Measurements from ENCODE around the gene NMBR.
"Not testable (repeated sequence)": the region's sequence is repeated elsewhere in the genome, so short reads cannot be mapped to it uniquely, and the experiment has no call there.

NMBR gene

GRCh38 chr6:142146828-142147662 lies at the start of gene NMBR, which contains the start of gene VTA1:
TSS of gene NMBR (minus strand) at chr6:142147122. CDS start at chr6:142088658, 58,464 bp downstream.
TSS of gene VTA1 (plus strand) at chr6:142147263. CDS start at chr6:142147288, 25 bp downstream.
- H3K27ac Mint-ChIP-seq: peak within 1 kb of the TSS; percentile 89
- no peaks in the 10 kb centered on the region for H3K27me3 Mint-ChIP-seq
- peak; percentile 85 to 93 for DNase-seq (ENCODE audit: low spot score in 2 of 2)
- peak; percentile 95 for ATAC-seq (ENCODE audit: low read depth)
- peaks cover 43% of the 10 kb centered on the region for H3K4me1 Mint-ChIP-seq
- H3K36me3 Mint-ChIP-seq: peaks cover 9% of the 10 kb centered on the region
- peaks cover 3% of the 10 kb centered on the region for H3K9me3 Mint-ChIP-seq
- peak within 1 kb of the TSS; percentile 88 for H3K4me3 Mint-ChIP-seq

GRCh38 chr6:142195862-142196541 lies 49.1 kb upstream of the NMBR start:
- no peaks in the 10 kb centered on the region for H3K9me3 Mint-ChIP-seq
- DNase-seq (ENCODE audit: low spot score in 2 of 2) (no peak), ATAC-seq (ENCODE audit: low read depth) (no peak)
- H3K4me1 Mint-ChIP-seq: peaks cover 12% of the 10 kb centered on the region
- H3K27me3 Mint-ChIP-seq: no peaks in the 10 kb centered on the region
- no peak overlapping the region for H3K27ac Mint-ChIP-seq
- no peak overlapping the region for H3K4me3 Mint-ChIP-seq
- peaks cover 22% of the 10 kb centered on the region for H3K36me3 Mint-ChIP-seq

- Mint-ChIP-seq H3K27me3 (no peaks in the 10 kb centered on the region), H3K4me3 (no peak overlapping the region), H3K9me3 (no peaks in the 10 kb centered on the region), H3K36me3 (peaks cover 16% of the 10 kb centered on the region), H3K4me1 (peaks cover 12% of the 10 kb centered on the region), H3K27ac (no peak overlapping the region)
- no peak for DNase-seq (ENCODE audit: low spot score in 2 of 2)
- no peak for ATAC-seq (ENCODE audit: low read depth)
Measured at GRCh38 chr6:142193621-142194020, 46.7 kb upstream of the NMBR start.

GRCh38 chr6:142192343-142192742 lies 45.4 kb upstream of the NMBR start:
- no peaks in the 10 kb centered on the region for H3K9me3 Mint-ChIP-seq
- peaks cover 13% of the 10 kb centered on the region for H3K36me3 Mint-ChIP-seq
- peaks cover 12% of the 10 kb centered on the region for H3K4me1 Mint-ChIP-seq
- no peak overlapping the region for H3K4me3 Mint-ChIP-seq
- DNase-seq (ENCODE audit: low spot score in 2 of 2) (no peak), ATAC-seq (ENCODE audit: low read depth) (no peak)
- H3K27me3 Mint-ChIP-seq: no peaks in the 10 kb centered on the region
- H3K27ac Mint-ChIP-seq: peak overlapping the region; percentile 50

- Mint-ChIP-seq H3K27ac (no peak overlapping the region), H3K4me3 (no peak overlapping the region), H3K27me3 (no peaks in the 10 kb centered on the region), H3K9me3 (no peaks in the 10 kb centered on the region), H3K36me3 (peaks cover 15% of the 10 kb centered on the region), H3K4me1 (peaks cover 12% of the 10 kb centered on the region)
- ATAC-seq (ENCODE audit: low read depth) (no peak), DNase-seq (ENCODE audit: low spot score in 2 of 2) (no peak)
Measured at GRCh38 chr6:142189057-142189456, 42.1 kb upstream of the NMBR start.

GRCh38 chr6:142188341-142188740 lies 41.4 kb upstream of the NMBR start:
- not testable (repeated sequence) for H3K9me3 Mint-ChIP-seq; H3K4me3 Mint-ChIP-seq; H3K4me1 Mint-ChIP-seq; H3K27me3 Mint-ChIP-seq; DNase-seq (ENCODE audit: low spot score in 2 of 2); H3K27ac Mint-ChIP-seq; ATAC-seq (ENCODE audit: low read depth)
- peaks cover 11% of the 10 kb centered on the region for H3K36me3 Mint-ChIP-seq

GRCh38 chr6:142187209-142187608 lies 40.3 kb upstream of the NMBR start:
- H3K27me3 Mint-ChIP-seq: no peaks in the 10 kb centered on the region
- no peak overlapping the region for H3K4me3 Mint-ChIP-seq
- DNase-seq (ENCODE audit: low spot score in 2 of 2) (no peak), ATAC-seq (ENCODE audit: low read depth) (no peak)
- peaks cover 13% of the 10 kb centered on the region for H3K36me3 Mint-ChIP-seq
- H3K9me3 Mint-ChIP-seq: no peaks in the 10 kb centered on the region
- H3K27ac Mint-ChIP-seq: peak overlapping the region; percentile 11
- H3K4me1 Mint-ChIP-seq: peaks cover 12% of the 10 kb centered on the region

GRCh38 chr6:142185641-142186040 lies 38.7 kb upstream of the NMBR start:
- Mint-ChIP-seq H3K4me1 (peaks cover 14% of the 10 kb centered on the region), H3K36me3 (peaks cover 18% of the 10 kb centered on the region), H3K27me3 (no peaks in the 10 kb centered on the region), H3K9me3 (no peaks in the 10 kb centered on the region), H3K4me3 (no peak overlapping the region), H3K27ac (no peak overlapping the region)
- no peak for ATAC-seq (ENCODE audit: low read depth)
- DNase-seq (ENCODE audit: low spot score in 2 of 2): no peak

GRCh38 chr6:142184307-142184706 lies 37.4 kb upstream of the NMBR start:
- no peak for DNase-seq (ENCODE audit: low spot score in 2 of 2)
- Mint-ChIP-seq H3K4me1 (peaks cover 14% of the 10 kb centered on the region), H3K27ac (no peak overlapping the region), H3K4me3 (no peak overlapping the region), H3K9me3 (no peaks in the 10 kb centered on the region), H3K27me3 (no peaks in the 10 kb centered on the region), H3K36me3 (peaks cover 20% of the 10 kb centered on the region)
- ATAC-seq (ENCODE audit: low read depth): no peak

GRCh38 chr6:142183351-142183750 lies 36.4 kb upstream of the NMBR start:
- Mint-ChIP-seq H3K27ac (no peak overlapping the region), H3K9me3 (no peaks in the 10 kb centered on the region), H3K27me3 (no peaks in the 10 kb centered on the region), H3K4me3 (no peak overlapping the region), H3K4me1 (peaks cover 14% of the 10 kb centered on the region), H3K36me3 (peaks cover 20% of the 10 kb centered on the region)
- ATAC-seq (ENCODE audit: low read depth) (no peak), DNase-seq (ENCODE audit: low spot score in 2 of 2) (no peak)

GRCh38 chr6:142182004-142182403 lies 35.1 kb upstream of the NMBR start:
- no peak for ATAC-seq (ENCODE audit: low read depth)
- H3K27me3 Mint-ChIP-seq: no peaks in the 10 kb centered on the region
- H3K4me3 Mint-ChIP-seq: no peak overlapping the region
- no peak overlapping the region for H3K27ac Mint-ChIP-seq
- no peak for DNase-seq (ENCODE audit: low spot score in 2 of 2)
- H3K36me3 Mint-ChIP-seq: peaks cover 30% of the 10 kb centered on the region
- peaks cover 5% of the 10 kb centered on the region for H3K9me3 Mint-ChIP-seq
- H3K4me1 Mint-ChIP-seq: peaks cover 14% of the 10 kb centered on the region

GRCh38 chr6:142178129-142178528 lies 31.2 kb upstream of the NMBR start:
- DNase-seq (ENCODE audit: low spot score in 2 of 2): no peak
- ATAC-seq (ENCODE audit: low read depth): no peak
- no peaks in the 10 kb centered on the region for H3K27me3 Mint-ChIP-seq
- peaks cover 53% of the 10 kb centered on the region for H3K36me3 Mint-ChIP-seq
- no peak overlapping the region for H3K27ac Mint-ChIP-seq
- H3K9me3 Mint-ChIP-seq: peaks cover 7% of the 10 kb centered on the region
- H3K4me3 Mint-ChIP-seq: no peak overlapping the region
- H3K4me1 Mint-ChIP-seq: peaks cover 9% of the 10 kb centered on the region

- Mint-ChIP-seq H3K27me3 (no peaks in the 10 kb centered on the region), H3K4me1 (peaks cover 3% of the 10 kb centered on the region), H3K4me3 (no peak overlapping the region), H3K27ac (no peak overlapping the region), H3K36me3 (peaks cover 52% of the 10 kb centered on the region), H3K9me3 (peaks cover 7% of the 10 kb centered on the region)
- no peak for DNase-seq (ENCODE audit: low spot score in 2 of 2)
- ATAC-seq (ENCODE audit: low read depth): no peak
Measured at GRCh38 chr6:142174703-142175102, 27.8 kb upstream of the NMBR start.

- Mint-ChIP-seq H3K9me3 (peaks cover 7% of the 10 kb centered on the region), H3K27ac (no peak overlapping the region), H3K4me1 (peaks cover 3% of the 10 kb centered on the region), H3K27me3 (no peaks in the 10 kb centered on the region), H3K36me3 (peaks cover 48% of the 10 kb centered on the region), H3K4me3 (no peak overlapping the region)
- DNase-seq (ENCODE audit: low spot score in 2 of 2) (no peak), ATAC-seq (ENCODE audit: low read depth) (no peak)
Measured at GRCh38 chr6:142173980-142174379, 27.1 kb upstream of the NMBR start.

Data from memory B cell (primary cell).